Skeletal muscle tissue (tissue), 4 donors: Measurements from ENCODE around the gene PRKCE. TPM values are rescaled to one million over a fixed set of nuclear protein-coding genes. Genes with fewer than 3 reads are reported as not detected.
A peak's percentile ranks its signal among the peaks of the same experiment; 100 is the strongest.

Experiments used
- H3K27ac ChIP-seq: one replicate; pipeline ENCODE4 v1.7.0; 2013; ENCODE audit warnings: mild to moderate bottlenecking, low read depth, low read length, inconsistent platforms
- H3K27me3 ChIP-seq, 3 donors: one replicate each; pipeline ENCODE4 v1.7.0; 2013; ENCODE audit warnings: low read length in 3 of 3; ENCODE audit not compliant: control insufficient read depth in 3 of 3, insufficient read depth in 3 of 3
- H3K36me3 ChIP-seq, 3 donors: one replicate each; pipeline ENCODE4 v1.7.0; 2013; ENCODE audit warnings: low read length in 3 of 3; ENCODE audit not compliant: control insufficient read depth in 3 of 3, insufficient read depth in 3 of 3
- H3K4me1 ChIP-seq, 3 donors: one replicate each; pipeline ENCODE4 v1.7.0; 2013; ENCODE audit warnings: low read length in 3 of 3, mild to moderate bottlenecking in 3 of 3; ENCODE audit not compliant: control insufficient read depth in 3 of 3, insufficient read depth in 3 of 3
- H3K4me3 ChIP-seq, 3 donors: one replicate each; pipeline ENCODE4 v1.7.0; 2013; ENCODE audit warnings: low read length in 3 of 3
- H3K9ac ChIP-seq, 3 donors: one replicate each; pipeline ENCODE4 v1.7.0; 2013; ENCODE audit warnings: low read length in 3 of 3, mild to moderate bottlenecking in 3 of 3, moderate library complexity in 2 of 3, low read depth in 1 of 3
- H3K9me3 ChIP-seq, 3 donors: one replicate each; pipeline ENCODE4 v1.7.0; 2013; ENCODE audit warnings: low read length in 3 of 3; ENCODE audit not compliant: control insufficient read depth in 3 of 3
- total RNA-seq: library from RNA; depleted of rRNA; stranded (reverse); fragments of >200 nt; gene quantifications from one replicate; pipeline ENCODE4 v1.2.3, GENCODE V29; 2014
- donor health status: Osteomylitis.

Gene PRKCE
- total RNA-seq, 1 donor from 2014 or later: 9.4 TPM

- Histone ChIP-seq H3K27ac (no peak overlapping the region), H3K9ac (no peak overlapping the region), H3K9me3 (no peaks in the 10 kb centered on the region), H3K4me3 (no peak overlapping the region), H3K27me3 (peaks cover 0 to 8% (median 6%) of the 10 kb centered on the region in 3 donors), H3K4me1 (peaks cover 18 to 29% (median 19%) of the 10 kb centered on the region in 3 donors), H3K36me3 (peaks cover 0 to 3% (median 0%) of the 10 kb centered on the region in 3 donors)
Measured at GRCh38 chr2:45647356-45647755, 4.1 kb upstream of the PRKCE start.

GRCh38 chr2:45647986-45648520 is 3.4 kb upstream of the PRKCE start:
- H3K9me3 ChIP-seq: no peaks in the 10 kb centered on the region
- no peak overlapping the region for H3K4me3 ChIP-seq
- H3K27ac ChIP-seq: no peak overlapping the region
- peaks cover 23 to 34% (median 24%) of the 10 kb centered on the region in 3 donors for H3K4me1 ChIP-seq
- H3K27me3 ChIP-seq: peaks cover 0 to 2% (median under 1%) of the 10 kb centered on the region in 3 donors
- peaks cover 0 to 3% (median 0%) of the 10 kb centered on the region in 3 donors for H3K36me3 ChIP-seq
- no peak overlapping the region for H3K9ac ChIP-seq

GRCh38 chr2:45648636-45649035 is 2.8 kb upstream of the PRKCE start:
- peaks cover 20 to 34% (median 22%) of the 10 kb centered on the region in 3 donors for H3K4me1 ChIP-seq
- no peak overlapping the region for H3K4me3 ChIP-seq
- H3K9ac ChIP-seq: no peak overlapping the region
- no peaks in the 10 kb centered on the region for H3K27me3 ChIP-seq
- no peaks in the 10 kb centered on the region for H3K9me3 ChIP-seq
- H3K36me3 ChIP-seq: peaks cover 0 to 3% (median 0%) of the 10 kb centered on the region in 3 donors
- H3K27ac ChIP-seq: no peak overlapping the region

DNA sequence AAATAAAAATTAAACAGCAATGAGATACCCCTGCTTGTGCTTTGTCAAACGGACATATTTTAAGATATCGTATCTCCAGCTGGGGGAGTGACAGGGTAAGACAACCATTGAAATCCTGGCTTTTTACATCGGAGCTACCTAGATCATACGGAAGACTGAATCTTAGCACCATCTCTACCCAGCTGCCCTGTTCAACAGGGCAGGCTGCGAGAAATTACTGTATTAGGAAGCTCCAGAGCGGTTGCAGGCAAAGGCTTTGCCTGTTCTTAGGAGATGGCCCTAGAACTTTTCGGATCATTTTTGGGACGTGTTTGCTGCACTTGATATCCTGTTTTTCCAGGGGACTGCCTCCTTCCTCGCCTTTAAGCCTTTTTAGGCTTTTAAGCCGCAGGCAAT is 2.0 kb upstream of the PRKCE start:
- Histone ChIP-seq H3K36me3 (peaks cover 0 to 3% (median 0%) of the 10 kb centered on the region in 3 donors), H3K9me3 (no peaks in the 10 kb centered on the region), H3K4me1 (peaks cover 15 to 36% (median 23%) of the 10 kb centered on the region in 3 donors), H3K27me3 (no peaks in the 10 kb centered on the region), H3K4me3 (peak overlapping the region; percentile 88), H3K27ac (peak overlapping the region; percentile 98), H3K9ac (peak overlapping the region; percentile 95 to 97 (median 96))

DNA sequence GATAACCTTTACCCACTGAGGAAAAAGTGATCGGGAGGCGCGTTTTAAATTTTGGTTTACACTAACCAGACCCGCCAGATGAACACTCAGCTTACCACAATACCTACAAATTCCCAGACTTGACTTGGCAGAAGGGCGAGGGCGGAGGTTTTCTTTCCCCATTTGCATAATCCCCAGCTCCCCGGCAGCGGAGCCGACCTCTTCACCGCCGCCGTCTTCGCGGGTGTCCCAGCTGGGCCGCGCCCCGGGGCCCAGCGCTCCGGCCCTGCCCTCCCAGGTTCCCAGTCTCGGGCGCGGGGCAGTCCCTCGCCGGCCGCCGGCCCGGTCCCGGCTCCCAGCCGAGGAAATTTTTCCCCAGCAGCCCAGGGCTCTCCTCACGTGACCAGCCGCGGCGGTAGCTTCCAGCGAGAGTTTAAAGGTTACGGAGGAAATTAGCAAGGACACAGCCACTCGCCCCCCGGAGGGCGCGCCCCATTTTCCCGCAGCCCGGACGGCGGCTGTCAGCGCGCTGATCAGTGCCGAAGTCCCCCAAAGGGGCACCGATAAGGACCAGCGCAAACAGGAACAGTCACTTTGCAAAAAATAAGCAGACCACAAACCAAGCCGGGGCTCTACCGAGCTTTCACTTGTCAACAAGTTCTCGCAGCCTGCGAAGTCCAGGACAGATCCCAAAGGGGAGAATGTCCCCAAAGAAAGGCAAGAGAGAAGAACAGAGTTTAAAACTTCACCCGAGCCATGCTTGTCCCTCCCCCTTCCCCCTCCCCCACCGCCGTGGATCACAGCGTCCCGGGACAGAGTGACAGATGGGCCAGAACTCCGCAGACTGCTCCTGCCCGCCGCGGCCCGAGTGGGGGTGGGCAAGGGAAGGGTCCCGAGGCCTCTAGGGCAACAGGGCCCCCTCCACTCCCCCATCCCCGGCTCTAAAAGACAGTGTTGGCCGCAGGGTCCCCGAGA is 1.3 kb upstream of the PRKCE start:
- Histone ChIP-seq H3K4me3 (peak overlapping the region; percentile 88), H3K9me3 (no peaks in the 10 kb centered on the region), H3K9ac (peak overlapping the region; percentile 95 to 97 (median 96)), H3K4me1 (peaks cover 15 to 36% (median 23%) of the 10 kb centered on the region in 3 donors), H3K36me3 (peaks cover 0 to 3% (median 0%) of the 10 kb centered on the region in 3 donors), H3K27ac (peak overlapping the region; percentile 98), H3K27me3 (no peaks in the 10 kb centered on the region)

- Histone ChIP-seq H3K27ac (peak overlapping the region; percentile 98), H3K4me1 (peaks cover 15 to 36% (median 23%) of the 10 kb centered on the region in 3 donors), H3K9ac (peak overlapping the region; percentile 95 to 97 (median 96)), H3K9me3 (no peaks in the 10 kb centered on the region), H3K36me3 (peaks cover 0 to 3% (median 0%) of the 10 kb centered on the region in 3 donors), H3K4me3 (peak overlapping the region; percentile 88), H3K27me3 (no peaks in the 10 kb centered on the region)
Measured at GRCh38 chr2:45650851-45651414, 542 bp upstream of the PRKCE start.

GRCh38 chr2:45652090-45653031 is 886 bp downstream of the PRKCE start:
- Histone ChIP-seq H3K9ac (peak overlapping the region; percentile 8 to 97 (median 96)), H3K4me1 (peaks cover 15 to 36% (median 23%) of the 10 kb centered on the region in 3 donors), H3K27me3 (no peaks in the 10 kb centered on the region), H3K9me3 (no peaks in the 10 kb centered on the region), H3K27ac (peak overlapping the region; percentile 98), H3K4me3 (peak overlapping the region; percentile 82 to 88 (median 88)), H3K36me3 (peaks cover 0 to 3% (median 0%) of the 10 kb centered on the region in 3 donors)

- Histone ChIP-seq H3K9ac (peak overlapping the region in 2 of 3 donors; percentile 96 to 97), H3K36me3 (peaks cover 0 to 3% (median 0%) of the 10 kb centered on the region in 3 donors), H3K4me3 (peak overlapping the region; percentile 82 to 88 (median 88)), H3K9me3 (no peaks in the 10 kb centered on the region), H3K4me1 (peaks cover 15 to 35% (median 23%) of the 10 kb centered on the region in 3 donors), H3K27ac (no peak overlapping the region), H3K27me3 (no peaks in the 10 kb centered on the region)
Measured at GRCh38 chr2:45653122-45653913, 1.8 kb downstream of the PRKCE start.
